Ishikawa (cell line): ENCODE measurements around the gene MYO5B.

Source experiments
- CEBPB ChIP-seq: IDR thresholded peaks from 2 replicates; pipeline ENCODE4 v1.6.1; 2012
- CREB1 ChIP-seq: IDR thresholded peaks from 2 replicates; pipeline ENCODE4 v1.6.1; 2012; ENCODE audit warnings: low read depth
- EGR1 ChIP-seq: IDR thresholded peaks from 2 replicates; pipeline ENCODE4 v1.6.1; 2012
- EP300 ChIP-seq: IDR thresholded peaks from 2 replicates; pipeline ENCODE4 v1.6.1; 2012; ENCODE audit warnings: borderline replicate concordance
- FOXM1 ChIP-seq: IDR thresholded peaks from 2 replicates; pipeline ENCODE4 v1.6.1; 2012; ENCODE audit warnings: low read depth, borderline replicate concordance
- NFIC ChIP-seq: IDR thresholded peaks from 2 replicates; pipeline ENCODE4 v1.6.1; 2012
- RAD21 ChIP-seq: IDR thresholded peaks from 2 replicates; pipeline ENCODE4 v1.6.1; 2012; ENCODE audit warnings: low read depth
- TCF12 ChIP-seq: IDR thresholded peaks from 2 replicates; pipeline ENCODE4 v1.6.1; 2012; ENCODE audit warnings: low read depth
- TEAD4 ChIP-seq: IDR thresholded peaks from 2 replicates; pipeline ENCODE4 v1.6.1; 2012
- YY1 ChIP-seq: IDR thresholded peaks from 2 replicates; pipeline ENCODE4 v1.6.1; 2012; ENCODE audit warnings: low read depth
- ZBTB7A ChIP-seq: IDR thresholded peaks from 2 replicates; pipeline ENCODE4 v1.6.1; 2012; ENCODE audit warnings: low read depth
- TF ChIP-seq, protein P1 (sequence below): IDR thresholded peaks from 2 replicates; pipeline ENCODE4 v1.6.1; 2012
- TF ChIP-seq, protein P2 (sequence below): IDR thresholded peaks from 2 replicates; pipeline ENCODE4 v1.6.1; 2012; ENCODE audit warnings: low read depth, mild to moderate bottlenecking
- TF ChIP-seq, protein P3 (sequence below): IDR thresholded peaks from 2 replicates; pipeline ENCODE4 v1.6.1; 2012

DNA sequence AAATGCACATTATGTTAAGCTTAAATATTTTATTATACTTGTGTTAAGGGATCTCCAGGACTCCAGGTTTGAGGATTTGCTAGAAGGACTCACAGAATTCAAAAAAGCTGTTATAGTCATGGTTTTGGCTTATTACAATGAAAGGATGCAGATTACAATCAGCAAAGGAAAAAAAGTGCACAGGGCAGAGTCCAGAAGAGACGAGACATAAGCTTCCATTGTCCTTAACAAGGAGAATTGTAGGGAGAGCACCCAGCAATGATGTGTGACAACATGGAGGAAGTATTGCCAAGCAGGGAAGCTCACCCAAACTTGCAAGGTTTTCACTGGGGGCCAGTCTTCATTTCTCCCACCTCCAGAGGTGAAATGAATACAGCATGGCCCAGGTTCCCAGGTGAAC, 12.8 kb upstream of the MYO5B start:
- TF ChIP-seq YY1 (no peak), EP300 (no peak), TEAD4 (no peak), RAD21 (no peak), CEBPB (no peak), FOXM1 (no peak), NFIC (no peak), ZBTB7A (no peak), EGR1 (no peak), CREB1 (no peak), TCF12 (no peak)
- TF ChIP-seq, protein P1, sequence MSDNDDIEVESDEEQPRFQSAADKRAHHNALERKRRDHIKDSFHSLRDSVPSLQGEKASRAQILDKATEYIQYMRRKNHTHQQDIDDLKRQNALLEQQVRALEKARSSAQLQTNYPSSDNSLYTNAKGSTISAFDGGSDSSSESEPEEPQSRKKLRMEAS: no peak
- TF ChIP-seq, protein P2, sequence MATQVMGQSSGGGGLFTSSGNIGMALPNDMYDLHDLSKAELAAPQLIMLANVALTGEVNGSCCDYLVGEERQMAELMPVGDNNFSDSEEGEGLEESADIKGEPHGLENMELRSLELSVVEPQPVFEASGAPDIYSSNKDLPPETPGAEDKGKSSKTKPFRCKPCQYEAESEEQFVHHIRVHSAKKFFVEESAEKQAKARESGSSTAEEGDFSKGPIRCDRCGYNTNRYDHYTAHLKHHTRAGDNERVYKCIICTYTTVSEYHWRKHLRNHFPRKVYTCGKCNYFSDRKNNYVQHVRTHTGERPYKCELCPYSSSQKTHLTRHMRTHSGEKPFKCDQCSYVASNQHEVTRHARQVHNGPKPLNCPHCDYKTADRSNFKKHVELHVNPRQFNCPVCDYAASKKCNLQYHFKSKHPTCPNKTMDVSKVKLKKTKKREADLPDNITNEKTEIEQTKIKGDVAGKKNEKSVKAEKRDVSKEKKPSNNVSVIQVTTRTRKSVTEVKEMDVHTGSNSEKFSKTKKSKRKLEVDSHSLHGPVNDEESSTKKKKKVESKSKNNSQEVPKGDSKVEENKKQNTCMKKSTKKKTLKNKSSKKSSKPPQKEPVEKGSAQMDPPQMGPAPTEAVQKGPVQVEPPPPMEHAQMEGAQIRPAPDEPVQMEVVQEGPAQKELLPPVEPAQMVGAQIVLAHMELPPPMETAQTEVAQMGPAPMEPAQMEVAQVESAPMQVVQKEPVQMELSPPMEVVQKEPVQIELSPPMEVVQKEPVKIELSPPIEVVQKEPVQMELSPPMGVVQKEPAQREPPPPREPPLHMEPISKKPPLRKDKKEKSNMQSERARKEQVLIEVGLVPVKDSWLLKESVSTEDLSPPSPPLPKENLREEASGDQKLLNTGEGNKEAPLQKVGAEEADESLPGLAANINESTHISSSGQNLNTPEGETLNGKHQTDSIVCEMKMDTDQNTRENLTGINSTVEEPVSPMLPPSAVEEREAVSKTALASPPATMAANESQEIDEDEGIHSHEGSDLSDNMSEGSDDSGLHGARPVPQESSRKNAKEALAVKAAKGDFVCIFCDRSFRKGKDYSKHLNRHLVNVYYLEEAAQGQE: no peak
- TF ChIP-seq, protein P3, sequence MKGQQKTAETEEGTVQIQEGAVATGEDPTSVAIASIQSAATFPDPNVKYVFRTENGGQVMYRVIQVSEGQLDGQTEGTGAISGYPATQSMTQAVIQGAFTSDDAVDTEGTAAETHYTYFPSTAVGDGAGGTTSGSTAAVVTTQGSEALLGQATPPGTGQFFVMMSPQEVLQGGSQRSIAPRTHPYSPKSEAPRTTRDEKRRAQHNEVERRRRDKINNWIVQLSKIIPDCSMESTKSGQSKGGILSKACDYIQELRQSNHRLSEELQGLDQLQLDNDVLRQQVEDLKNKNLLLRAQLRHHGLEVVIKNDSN: no peak
